ENCODE measurements around the gene CHAF1B.

The CHAF1B gene

DNA sequence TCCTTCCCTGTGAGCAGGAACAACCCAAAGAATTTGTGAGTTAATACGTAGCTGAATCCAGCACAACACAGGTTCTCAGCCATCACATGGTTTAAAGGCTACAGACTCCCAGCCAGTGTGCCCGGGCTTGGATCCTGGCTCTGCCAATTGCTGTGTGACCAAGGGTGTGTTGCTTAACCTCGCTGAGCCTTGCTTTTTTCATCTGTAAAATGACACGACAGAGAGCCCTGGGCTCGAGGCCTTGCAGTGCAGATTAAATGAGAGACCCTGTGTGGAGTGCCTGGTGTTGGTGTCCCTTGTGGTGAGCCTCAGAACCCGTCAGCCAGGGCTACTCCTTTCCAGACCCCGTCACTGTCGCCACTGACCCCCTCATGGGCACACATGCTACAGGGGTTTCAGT, 39.4 kb downstream of the CHAF1B start:
- CTCF ChIA-PET: interaction anchor here (0.9 to 1.5 kb wide), 2 partner anchors 13 to 29 kb away, joined by 3 read pairs; no protein-coding TSS in a partner anchor
- H3K27ac ChIP-seq (ENCODE audit: insufficient read depth in 1 of 2, low read depth in 1 of 2, low read length in 2 of 2, poor library complexity in 1 of 2, severe bottlenecking in 2 of 2): no peak overlapping the region
- POLR2A ChIA-PET: no interaction called here
- H3K9me3 ChIP-seq (ENCODE audit: control extremely low read depth in 1 of 5, control insufficient read depth in 4 of 5, insufficient read depth in 2 of 5, low read depth in 1 of 5, low read length in 4 of 5): no peaks in the 10 kb centered on the region
- no peak overlapping the region for H3K4me3 ChIP-seq (ENCODE audit: control insufficient read depth in 1 of 7, extremely low read depth in 1 of 7, insufficient read depth in 4 of 7, low read depth in 2 of 7, low read length in 6 of 7)
- over 99% methylated on average over 8 of the region's 8 CpGs for WGBS (ENCODE audit: insufficient coverage)
- H3K27me3 ChIP-seq (replicated peaks in 2 of 5; ENCODE audit: control insufficient read depth in 4 of 5, insufficient read depth in 5 of 5, low read length in 4 of 5): no peaks in the 10 kb centered on the region
- peaks cover 0 to 29% (median 22%) of the 10 kb centered on the region in 4 experiments for H3K4me1 ChIP-seq (ENCODE audit: control extremely low read depth in 1 of 4, control insufficient read depth in 4 of 4, insufficient read depth in 4 of 4, low read length in 3 of 4)
- H3K36me3 ChIP-seq (ENCODE audit: control insufficient read depth in 4 of 4, insufficient read depth in 4 of 4, low read length in 3 of 4): peaks cover 0 to 8% (median 0%) of the 10 kb centered on the region in 4 experiments
- DNase-seq: no peak

DNA sequence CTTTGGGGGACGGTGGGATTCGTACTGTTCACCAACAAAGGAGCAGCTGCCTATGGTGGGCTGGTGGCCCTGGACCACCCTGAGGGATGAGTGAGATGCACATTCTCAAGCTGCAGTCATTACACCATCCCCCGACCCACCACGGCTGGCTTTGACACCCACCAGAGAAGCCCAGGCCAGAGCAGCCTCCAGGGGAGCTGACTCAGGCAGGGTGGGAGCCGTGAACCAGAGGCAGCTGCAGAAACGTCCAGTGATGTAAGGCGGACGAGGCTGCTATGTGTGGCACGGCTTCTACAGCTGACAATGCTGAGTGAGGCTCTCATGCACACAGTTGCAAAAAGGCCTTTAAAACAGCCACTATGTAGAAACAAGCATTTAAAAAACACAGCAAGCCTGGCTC, 40.1 kb downstream of the CHAF1B start:
- Histone ChIP-seq H3K27ac (ENCODE audit: insufficient read depth in 1 of 2, low read depth in 1 of 2, low read length in 2 of 2, poor library complexity in 1 of 2, severe bottlenecking in 2 of 2) (no peak overlapping the region), H3K9me3 (ENCODE audit: control extremely low read depth in 1 of 5, control insufficient read depth in 4 of 5, insufficient read depth in 2 of 5, low read depth in 1 of 5, low read length in 4 of 5) (no peaks in the 10 kb centered on the region), H3K36me3 (ENCODE audit: control insufficient read depth in 4 of 4, insufficient read depth in 4 of 4, low read length in 3 of 4) (peaks cover 0 to 8% (median 0%) of the 10 kb centered on the region in 4 experiments), H3K4me1 (ENCODE audit: control extremely low read depth in 1 of 4, control insufficient read depth in 4 of 4, insufficient read depth in 4 of 4, low read length in 3 of 4) (peaks cover under 1 to 31% (median 28%) of the 10 kb centered on the region in 4 experiments), H3K27me3 (replicated peaks in 2 of 5; ENCODE audit: control insufficient read depth in 4 of 5, insufficient read depth in 5 of 5, low read length in 4 of 5) (no peaks in the 10 kb centered on the region), H3K4me3 (ENCODE audit: control insufficient read depth in 1 of 7, extremely low read depth in 1 of 7, insufficient read depth in 4 of 7, low read depth in 2 of 7, low read length in 6 of 7) (no peak overlapping the region)
- CTCF ChIA-PET: interaction anchor here (0.9 to 1.5 kb wide), 3 partner anchors 12 to 161 kb away, joined by 3 read pairs; no protein-coding TSS in a partner anchor
- POLR2A ChIA-PET: no interaction called here
- no peak for DNase-seq
- WGBS (ENCODE audit: insufficient coverage): 94% methylated on average over 9 of the region's 9 CpGs

DNA sequence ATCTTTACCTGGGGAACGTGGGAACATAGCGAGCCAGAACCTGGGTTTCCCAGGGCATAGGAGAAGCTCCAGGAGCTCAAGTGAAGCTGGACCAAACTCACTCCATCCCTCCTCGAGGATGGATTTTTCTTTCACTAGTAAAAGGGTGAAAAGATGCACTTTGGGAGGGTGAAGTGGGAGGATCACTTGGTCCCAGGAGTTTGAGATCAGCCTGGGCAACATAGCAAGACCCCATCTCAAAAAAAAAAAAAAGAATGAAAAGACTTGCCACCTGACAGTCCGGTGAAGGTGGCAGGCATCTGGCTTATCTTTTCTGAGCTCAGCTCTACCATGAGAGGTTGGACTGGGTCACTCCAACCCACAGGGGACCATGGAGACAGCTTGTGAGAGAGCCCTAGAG, 42.3 kb downstream of the CHAF1B start:
- Histone ChIP-seq H3K9me3 (ENCODE audit: control extremely low read depth in 1 of 5, control insufficient read depth in 4 of 5, insufficient read depth in 2 of 5, low read depth in 1 of 5, low read length in 4 of 5) (no peaks in the 10 kb centered on the region), H3K4me3 (ENCODE audit: control insufficient read depth in 1 of 7, extremely low read depth in 1 of 7, insufficient read depth in 4 of 7, low read depth in 2 of 7, low read length in 6 of 7) (no peak overlapping the region), H3K27ac (ENCODE audit: insufficient read depth in 1 of 2, low read depth in 1 of 2, low read length in 2 of 2, poor library complexity in 1 of 2, severe bottlenecking in 2 of 2) (no peak overlapping the region), H3K36me3 (ENCODE audit: control insufficient read depth in 4 of 4, insufficient read depth in 4 of 4, low read length in 3 of 4) (peaks cover 0 to 3% (median 0%) of the 10 kb centered on the region in 4 experiments), H3K4me1 (ENCODE audit: control extremely low read depth in 1 of 4, control insufficient read depth in 4 of 4, insufficient read depth in 4 of 4, low read length in 3 of 4) (peaks cover 10 to 46% (median 43%) of the 10 kb centered on the region in 4 experiments), H3K27me3 (replicated peaks in 2 of 5; ENCODE audit: control insufficient read depth in 4 of 5, insufficient read depth in 5 of 5, low read length in 4 of 5) (no peaks in the 10 kb centered on the region)
- no peak for DNase-seq
- CTCF ChIA-PET: interaction anchor here (1.1 kb wide), 1 partner anchor 10 kb away, joined by 3 read pairs; no protein-coding TSS in a partner anchor
- POLR2A ChIA-PET: no interaction called here
- 100% methylated on average over 2 of the region's 4 CpGs for WGBS (ENCODE audit: insufficient coverage)

DNA sequence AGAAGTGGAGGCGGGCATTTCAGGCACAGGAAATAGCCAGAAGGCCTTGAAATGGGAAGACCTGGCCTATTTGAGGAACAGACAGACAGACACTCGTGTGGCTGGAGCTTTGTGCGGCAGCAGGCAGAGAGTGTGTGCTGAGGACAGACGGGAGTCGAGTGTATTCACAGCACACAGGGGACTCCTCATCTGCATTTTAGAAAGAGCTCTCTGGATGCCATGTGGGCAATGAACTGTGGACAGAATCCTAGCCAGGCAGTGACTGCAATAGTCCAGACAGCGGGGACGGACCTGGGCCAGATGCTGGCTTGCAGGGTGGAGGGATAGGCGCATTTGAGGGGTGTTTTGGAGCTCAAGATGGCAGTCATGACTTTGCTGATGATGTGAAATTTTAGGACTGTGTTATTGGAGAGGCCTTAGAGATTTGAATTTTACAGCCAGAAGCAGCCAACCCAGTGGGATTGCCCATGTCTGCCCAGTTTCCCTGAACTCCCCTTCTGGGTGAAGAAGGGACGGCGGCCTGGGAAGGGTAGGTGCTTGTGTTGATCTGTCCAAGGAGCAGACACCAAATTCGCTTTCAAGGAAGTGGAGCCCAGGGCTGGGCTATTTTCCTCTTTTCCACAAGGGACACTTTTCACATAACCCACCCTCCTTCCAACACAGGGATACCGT, 43.7 kb downstream of the CHAF1B start:
- peak in 2 of 3 donors; percentile 20 to 29 for DNase-seq
- CTCF ChIA-PET: interaction anchor here (1.1 to 2.6 kb wide), 5 partner anchors 9 to 83 kb away, joined by 3 to 12 read pairs (median 4); no protein-coding TSS in a partner anchor
- Histone ChIP-seq H3K4me1 (ENCODE audit: control extremely low read depth in 1 of 4, control insufficient read depth in 4 of 4, insufficient read depth in 4 of 4, low read length in 3 of 4) (peaks cover 10 to 44% (median 37%) of the 10 kb centered on the region in 4 experiments), H3K36me3 (ENCODE audit: control insufficient read depth in 4 of 4, insufficient read depth in 4 of 4, low read length in 3 of 4) (no peaks in the 10 kb centered on the region), H3K27me3 (replicated peaks in 2 of 5; ENCODE audit: control insufficient read depth in 4 of 5, insufficient read depth in 5 of 5, low read length in 4 of 5) (no peaks in the 10 kb centered on the region), H3K9me3 (ENCODE audit: control extremely low read depth in 1 of 5, control insufficient read depth in 4 of 5, insufficient read depth in 2 of 5, low read depth in 1 of 5, low read length in 4 of 5) (no peaks in the 10 kb centered on the region), H3K27ac (ENCODE audit: insufficient read depth in 1 of 2, low read depth in 1 of 2, low read length in 2 of 2, poor library complexity in 1 of 2, severe bottlenecking in 2 of 2) (peak overlapping the region; percentile 64 to 81), H3K4me3 (ENCODE audit: control insufficient read depth in 1 of 7, extremely low read depth in 1 of 7, insufficient read depth in 4 of 7, low read depth in 2 of 7, low read length in 6 of 7) (peak overlapping the region in 2 of 7 experiments; percentile 33 to 62)
- POLR2A ChIA-PET: interaction anchor here (0.8 to 1.8 kb wide), 4 partner anchors 9 to 83 kb away, joined by 3 to 10 read pairs (median 4); no protein-coding TSS in a partner anchor
- 78% methylated on average over 11 of the region's 12 CpGs for WGBS (ENCODE audit: insufficient coverage)

DNA sequence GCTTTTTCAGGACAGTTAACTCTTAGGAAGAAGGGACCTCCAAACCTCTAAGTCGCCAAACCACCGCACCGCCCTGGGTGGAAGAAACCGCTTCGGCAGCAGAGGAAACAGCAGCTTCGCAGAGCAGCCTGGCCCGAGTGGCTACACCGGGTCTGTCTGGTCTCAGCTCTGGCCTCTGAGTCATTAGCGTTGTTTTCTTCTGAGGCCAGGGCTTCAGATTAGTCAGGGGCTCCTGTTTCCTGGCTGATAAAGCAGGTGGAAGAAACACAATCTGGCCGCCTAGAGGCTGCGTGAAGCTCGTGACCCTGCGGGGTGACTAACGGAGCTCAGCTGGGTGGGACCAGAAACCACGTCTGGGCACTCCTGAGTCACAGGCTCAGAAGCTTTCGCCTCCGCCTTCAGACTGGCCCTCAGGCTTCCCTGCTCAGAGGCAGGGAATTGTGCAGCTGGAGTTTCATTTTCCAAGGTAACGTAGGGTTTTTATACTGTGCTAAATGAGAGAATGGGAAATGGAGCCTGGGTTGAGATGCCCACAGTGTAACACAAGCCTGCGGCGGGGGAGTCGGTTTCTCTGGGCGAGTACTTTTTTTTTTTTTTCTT, 44.9 kb downstream of the CHAF1B start:
- Histone ChIP-seq H3K27ac (ENCODE audit: insufficient read depth in 1 of 2, low read depth in 1 of 2, low read length in 2 of 2, poor library complexity in 1 of 2, severe bottlenecking in 2 of 2) (peak overlapping the region; percentile 64 to 81), H3K4me3 (ENCODE audit: control insufficient read depth in 1 of 7, extremely low read depth in 1 of 7, insufficient read depth in 4 of 7, low read depth in 2 of 7, low read length in 6 of 7) (peak overlapping the region; percentile 6 to 81 (median 62)), H3K36me3 (ENCODE audit: control insufficient read depth in 4 of 4, insufficient read depth in 4 of 4, low read length in 3 of 4) (no peaks in the 10 kb centered on the region), H3K9me3 (ENCODE audit: control extremely low read depth in 1 of 5, control insufficient read depth in 4 of 5, insufficient read depth in 2 of 5, low read depth in 1 of 5, low read length in 4 of 5) (no peaks in the 10 kb centered on the region), H3K27me3 (replicated peaks in 2 of 5; ENCODE audit: control insufficient read depth in 4 of 5, insufficient read depth in 5 of 5, low read length in 4 of 5) (peaks cover 0 to 2% (median 0%) of the 10 kb centered on the region in 5 experiments), H3K4me1 (ENCODE audit: control extremely low read depth in 1 of 4, control insufficient read depth in 4 of 4, insufficient read depth in 4 of 4, low read length in 3 of 4) (peaks cover 10 to 43% (median 35%) of the 10 kb centered on the region in 4 experiments)
- WGBS (ENCODE audit: insufficient coverage): 1% methylated on average over 22 of the region's 22 CpGs
- DNase-seq: peak; percentile 99 to 100 (median 100)
- ChIA-PET POLR2A (interaction anchor here (0.5 to 1.8 kb wide), 8 partner anchors 9 to 1957 kb away, joined by 3 to 10 read pairs (median 4); no protein-coding TSS in a partner anchor), CTCF (interaction anchor here (0.6 to 2.6 kb wide), 9 partner anchors 8 to 1828 kb away, joined by 3 to 12 read pairs (median 3); no protein-coding TSS in a partner anchor)

DNA sequence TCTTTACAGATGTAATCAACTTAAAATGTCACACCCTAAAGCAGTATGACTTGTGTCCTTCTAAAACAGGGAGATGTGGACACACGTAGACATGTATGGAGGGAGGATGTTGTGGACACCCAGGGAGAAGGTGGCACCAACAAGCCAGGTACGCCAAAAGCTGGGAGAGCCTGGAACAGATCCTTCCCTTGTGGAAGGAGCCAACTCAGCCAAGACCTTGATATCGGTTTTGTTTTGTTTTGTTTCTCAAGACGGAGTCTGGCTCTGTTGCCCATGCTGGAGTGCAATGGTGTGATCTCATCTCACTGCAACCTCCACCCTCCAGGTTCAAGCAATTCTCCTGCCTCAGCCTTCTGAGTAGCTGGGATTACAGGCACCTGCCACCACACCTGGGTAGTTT, 45.6 kb downstream of the CHAF1B start:
- CTCF ChIA-PET: interaction anchor here (1.2 to 2.6 kb wide), 4 partner anchors 9 to 37 kb away, joined by 3 to 9 read pairs (median 4); no protein-coding TSS in a partner anchor
- Histone ChIP-seq H3K4me3 (ENCODE audit: control insufficient read depth in 1 of 7, extremely low read depth in 1 of 7, insufficient read depth in 4 of 7, low read depth in 2 of 7, low read length in 6 of 7) (peak overlapping the region in 6 of 7 experiments; percentile 42 to 81 (median 62)), H3K27ac (ENCODE audit: insufficient read depth in 1 of 2, low read depth in 1 of 2, low read length in 2 of 2, poor library complexity in 1 of 2, severe bottlenecking in 2 of 2) (peak overlapping the region; percentile 48 to 81)

More for the DNA sequence above, 45.6 kb downstream of the CHAF1B start:
- H3K4me1 ChIP-seq (ENCODE audit: control extremely low read depth in 1 of 4, control insufficient read depth in 4 of 4, insufficient read depth in 4 of 4, low read length in 3 of 4): peaks cover 10 to 43% (median 35%) of the 10 kb centered on the region in 4 experiments
- peaks cover 0 to 2% (median 0%) of the 10 kb centered on the region in 5 experiments for H3K27me3 ChIP-seq (replicated peaks in 2 of 5; ENCODE audit: control insufficient read depth in 4 of 5, insufficient read depth in 5 of 5, low read length in 4 of 5)
- H3K36me3 ChIP-seq (ENCODE audit: control insufficient read depth in 4 of 4, insufficient read depth in 4 of 4, low read length in 3 of 4): no peaks in the 10 kb centered on the region
- POLR2A ChIA-PET: interaction anchor here (1.0 to 1.2 kb wide), 2 partner anchors 23 to 81 kb away, joined by 3 to 7 read pairs; no protein-coding TSS in a partner anchor
- peak in 1 of 3 donors; percentile 40 for DNase-seq
- H3K9me3 ChIP-seq (ENCODE audit: control extremely low read depth in 1 of 5, control insufficient read depth in 4 of 5, insufficient read depth in 2 of 5, low read depth in 1 of 5, low read length in 4 of 5): no peaks in the 10 kb centered on the region
- 69% methylated on average over 4 of the region's 4 CpGs for WGBS (ENCODE audit: insufficient coverage)
